H9 (cell line): Measurements from ENCODE around the gene CDKL4. TPM values are rescaled to one million over a fixed set of nuclear protein-coding genes. Genes with fewer than 3 reads are reported as not detected.

Experiments used
- DNase-seq: peaks from one replicate; pipeline ENCODE4 v3.0.0-alpha.2; 2017
- H2AFZ ChIP-seq: one replicate; pipeline ENCODE4 v1.6.1; 2013; ENCODE audit warnings: mild to moderate bottlenecking, low read length, control low read depth, moderate library complexity
- H2AK5ac ChIP-seq: 2 replicates; pipeline ENCODE4 v1.6.1; 2013; ENCODE audit warnings: low read length, control low read depth, mixed read lengths; ENCODE audit not compliant: insufficient read length
- H2BK120ac ChIP-seq: one replicate; pipeline ENCODE4 v1.6.1; 2013; ENCODE audit warnings: low read depth, mild to moderate bottlenecking, low read length, control low read depth, inconsistent platforms; ENCODE audit not compliant: poor library complexity, severe bottlenecking
- H2BK12ac ChIP-seq: 2 replicates; pipeline ENCODE4 v1.6.1; 2013; ENCODE audit warnings: low read length, control low read depth, mixed read lengths, low read depth; ENCODE audit not compliant: insufficient read length
- H2BK15ac ChIP-seq: 2 replicates; pipeline ENCODE4 v1.6.1; 2013; ENCODE audit warnings: low read depth, low read length, control low read depth
- H2BK20ac ChIP-seq: one replicate; pipeline ENCODE4 v1.6.1; 2013; ENCODE audit warnings: low read depth, mild to moderate bottlenecking, low read length, control low read depth, inconsistent platforms; ENCODE audit not compliant: poor library complexity, severe bottlenecking
- H2BK5ac ChIP-seq: 2 replicates; pipeline ENCODE4 v1.6.1; 2013; ENCODE audit warnings: low read length, control low read depth, mixed read lengths; ENCODE audit not compliant: insufficient read length
- H3K14ac ChIP-seq: 2 replicates; pipeline ENCODE4 v1.6.1; 2013; ENCODE audit warnings: low read length, control low read depth; ENCODE audit not compliant: insufficient read depth
- H3K18ac ChIP-seq: 2 replicates; pipeline ENCODE4 v1.6.1; 2013; ENCODE audit warnings: low read depth, mild to moderate bottlenecking, mixed read lengths, low read length, control low read depth; ENCODE audit not compliant: insufficient read length
- H3K23ac ChIP-seq: 2 replicates; pipeline ENCODE4 v1.6.1; 2013; ENCODE audit warnings: low read length, control low read depth, mixed read lengths, low read depth; ENCODE audit not compliant: insufficient read length
- H3K23me2 ChIP-seq: 2 replicates; pipeline ENCODE4 v1.6.1; 2013; ENCODE audit warnings: low read depth, mild to moderate bottlenecking, mixed read lengths, low read length, control low read depth; ENCODE audit not compliant: insufficient read length, poor library complexity, severe bottlenecking
- H3K27ac ChIP-seq: 2 replicates; pipeline ENCODE4 v1.5.1; 2013; ENCODE audit warnings: low read length, control low read depth, mixed read lengths, low read depth; ENCODE audit not compliant: insufficient read length
- H3K27me3 ChIP-seq: 2 replicates; pipeline ENCODE4 v1.6.1; 2013; ENCODE audit warnings: low read length, control low read depth, inconsistent platforms; ENCODE audit not compliant: insufficient read depth
- H3K4ac ChIP-seq: 2 replicates; pipeline ENCODE4 v1.6.1; 2013; ENCODE audit warnings: low read depth, mild to moderate bottlenecking, control low read depth, inconsistent platforms, low read length, moderate library complexity
- H3K4me1 ChIP-seq: 2 replicates; pipeline ENCODE4 v1.6.1; 2013; ENCODE audit warnings: low read length, control low read depth, inconsistent platforms; ENCODE audit not compliant: insufficient read depth
- H3K4me2 ChIP-seq: 2 replicates; pipeline ENCODE4 v1.6.1; 2013; ENCODE audit warnings: low read length, control low read depth, mixed read lengths; ENCODE audit not compliant: insufficient read length, insufficient read depth
- H3K56ac ChIP-seq: 2 replicates; pipeline ENCODE4 v1.6.1; 2013; ENCODE audit warnings: low read depth, mild to moderate bottlenecking, mixed read lengths, low read length, control low read depth; ENCODE audit not compliant: insufficient read length
- H3K79me1 ChIP-seq: 2 replicates; pipeline ENCODE4 v1.6.1; 2013; ENCODE audit warnings: low read depth, mild to moderate bottlenecking, moderate library complexity, low read length, control low read depth, inconsistent platforms; ENCODE audit not compliant: insufficient read depth, poor library complexity, severe bottlenecking
- H3K79me2 ChIP-seq: 2 replicates; pipeline ENCODE4 v1.6.1; 2013; ENCODE audit warnings: low read length, control low read depth, inconsistent platforms; ENCODE audit not compliant: insufficient read depth
- H3K9ac ChIP-seq: 2 replicates; pipeline ENCODE4 v1.6.1; 2013; ENCODE audit warnings: low read length, control low read depth, mixed read lengths; ENCODE audit not compliant: insufficient read length; ENCODE audit errors: extremely low read depth
- H3K9me3 ChIP-seq: one replicate; pipeline ENCODE4 v1.6.1; 2013; ENCODE audit warnings: low read depth, low read length, inconsistent platforms; ENCODE audit not compliant: control insufficient read depth
- H3T11ph ChIP-seq: one replicate; pipeline ENCODE4 v1.6.1; 2013; ENCODE audit warnings: mild to moderate bottlenecking, low read length, control low read depth, inconsistent platforms
- H4K20me1 ChIP-seq: one replicate; pipeline ENCODE4 v1.6.1; 2013; ENCODE audit not compliant: control insufficient read depth, insufficient read length, insufficient read depth
- H4K5ac ChIP-seq: 2 replicates; pipeline ENCODE4 v1.6.1; 2013; ENCODE audit warnings: low read depth, mild to moderate bottlenecking, mixed read lengths, low read length, control low read depth; ENCODE audit not compliant: insufficient read length
- H4K8ac ChIP-seq: replicated peaks from 2 replicates; pipeline ENCODE4 v1.6.1; 2013; ENCODE audit warnings: low read length, control low read depth, mixed read lengths, low read depth; ENCODE audit not compliant: insufficient read length
- H4K91ac ChIP-seq: 2 replicates; pipeline ENCODE4 v1.6.1; 2013; ENCODE audit warnings: low read depth, mild to moderate bottlenecking, moderate library complexity, mixed read lengths, low read length, control low read depth; ENCODE audit not compliant: insufficient read length
- H3K27ac Mint-ChIP-seq, 3 experiments: 2 replicates in 2 of 3; 3 replicates in 1 of 3; pipeline ENCODE4 v1.8.0; 2020 to 2021; ENCODE audit warnings: mixed read lengths in 3 of 3, mild to moderate bottlenecking in 1 of 3, moderate library complexity in 1 of 3
- H3K27me3 Mint-ChIP-seq: 2 replicates; pipeline ENCODE4 v1.8.0; 2021; ENCODE audit warnings: low read depth, mild to moderate bottlenecking, moderate library complexity, mixed read lengths
- H3K36me3 Mint-ChIP-seq, 3 experiments: 2 replicates in 2 of 3; 3 replicates in 1 of 3; pipeline ENCODE4 v1.8.0; 2020 to 2021; ENCODE audit warnings: low read depth in 3 of 3, mixed read lengths in 3 of 3; ENCODE audit not compliant: insufficient read depth in 1 of 3
- H3K4me1 Mint-ChIP-seq, 2 experiments: 2 replicates each; pipeline ENCODE4 v1.8.0; 2020; ENCODE audit warnings: mixed read lengths in 2 of 2
- H3K4me3 Mint-ChIP-seq, 2 experiments: 2 replicates in 1 of 2; 3 replicates in 1 of 2; pipeline ENCODE4 v1.8.0; 2020 to 2021; ENCODE audit warnings: mild to moderate bottlenecking in 2 of 2, mixed read lengths in 2 of 2, moderate library complexity in 1 of 2
- H3K9me3 Mint-ChIP-seq, 2 experiments: 2 replicates in 1 of 2; 3 replicates in 1 of 2; pipeline ENCODE4 v1.8.0; 2020; ENCODE audit warnings: mild to moderate bottlenecking in 2 of 2, mixed read lengths in 2 of 2, moderate library complexity in 1 of 2
- WGBS: extraction: QIAGEN DNeasy Blood & Tissue Kit; methylation state at CpG from one replicate; pipeline ENCODE4 v1.1.7; 2013; ENCODE audit warnings: missing lambda C conversion rate, low lambda C conversion rate, mixed read lengths; ENCODE audit not compliant: insufficient read length; ENCODE audit errors: extremely low coverage; 5-methylcytosine and 5-hydroxymethylcytosine counted together
- total RNA-seq: library from RNA; stranded (reverse); gene quantifications from 2 replicates; pipeline ENCODE4 v1.2.1, GENCODE V29; 2021
- TF ChIP-seq, protein P1 (sequence below): fragments of 200-600 bp; sonication (generic); conservative IDR thresholded peaks from 3 replicates; pipeline ENCODE4 v1.8.0; 2021; ENCODE audit warnings: antibody characterized with exemption, mild to moderate bottlenecking

The CDKL4 gene
- total RNA-seq, 1 experiment from 2014 or later, result not detected

DNA sequence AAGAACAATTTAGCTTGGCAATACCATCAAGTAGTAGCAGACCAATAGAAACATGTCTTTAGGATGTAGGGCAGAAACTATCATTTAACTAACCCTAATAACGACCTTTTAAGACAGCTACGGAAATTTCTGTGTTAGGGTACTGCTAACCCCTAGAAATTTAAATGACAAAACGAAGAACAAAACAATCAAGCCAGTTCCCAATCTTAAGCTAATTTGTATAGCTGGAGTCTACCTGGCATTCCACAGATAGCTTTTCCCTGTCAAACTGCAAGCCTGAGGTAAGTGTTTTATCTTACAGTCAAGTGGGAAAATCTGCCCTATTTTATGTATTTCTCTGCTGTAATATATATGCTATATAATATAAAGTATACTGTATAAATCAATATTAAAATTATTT, 37.6 kb upstream of the CDKL4 start:
- no peak for DNase-seq
- H2BK20ac ChIP-seq, result no peak overlapping the region
- no peaks in the 10 kb centered on the region for H3K27me3 ChIP-seq

More for the DNA sequence above, 37.6 kb upstream of the CDKL4 start:
- WGBS, result no CpG with 5 or more reads among the region's 3 CpGs
- H4K5ac ChIP-seq, result no peak overlapping the region
- H3K9ac ChIP-seq, result no peak overlapping the region
- H2AFZ ChIP-seq, result no peak overlapping the region
- no peak overlapping the region for H3K27ac ChIP-seq
- no peak overlapping the region for H3K14ac ChIP-seq
- no peak overlapping the region for H4K91ac ChIP-seq
- no peaks in the 10 kb centered on the region for H3K9me3 ChIP-seq
- no peaks in the 10 kb centered on the region for H4K20me1 ChIP-seq
- TF ChIP-seq, protein P1, sequence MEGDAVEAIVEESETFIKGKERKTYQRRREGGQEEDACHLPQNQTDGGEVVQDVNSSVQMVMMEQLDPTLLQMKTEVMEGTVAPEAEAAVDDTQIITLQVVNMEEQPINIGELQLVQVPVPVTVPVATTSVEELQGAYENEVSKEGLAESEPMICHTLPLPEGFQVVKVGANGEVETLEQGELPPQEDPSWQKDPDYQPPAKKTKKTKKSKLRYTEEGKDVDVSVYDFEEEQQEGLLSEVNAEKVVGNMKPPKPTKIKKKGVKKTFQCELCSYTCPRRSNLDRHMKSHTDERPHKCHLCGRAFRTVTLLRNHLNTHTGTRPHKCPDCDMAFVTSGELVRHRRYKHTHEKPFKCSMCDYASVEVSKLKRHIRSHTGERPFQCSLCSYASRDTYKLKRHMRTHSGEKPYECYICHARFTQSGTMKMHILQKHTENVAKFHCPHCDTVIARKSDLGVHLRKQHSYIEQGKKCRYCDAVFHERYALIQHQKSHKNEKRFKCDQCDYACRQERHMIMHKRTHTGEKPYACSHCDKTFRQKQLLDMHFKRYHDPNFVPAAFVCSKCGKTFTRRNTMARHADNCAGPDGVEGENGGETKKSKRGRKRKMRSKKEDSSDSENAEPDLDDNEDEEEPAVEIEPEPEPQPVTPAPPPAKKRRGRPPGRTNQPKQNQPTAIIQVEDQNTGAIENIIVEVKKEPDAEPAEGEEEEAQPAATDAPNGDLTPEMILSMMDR, result no peak
- H3K18ac ChIP-seq, result no peak overlapping the region
- H3K9me3 Mint-ChIP-seq, result no peaks in the 10 kb centered on the region
- H3K23ac ChIP-seq, result no peak overlapping the region
- H3K4ac ChIP-seq, result no peak overlapping the region
- no peaks in the 10 kb centered on the region for H3K79me1 ChIP-seq
- no peaks in the 10 kb centered on the region; the same call in 1 of the 2 replicates for H3K27me3 Mint-ChIP-seq
- H3K36me3 Mint-ChIP-seq, result peaks cover 19 to 37% (median 29%) of the 10 kb centered on the region in 3 experiments
- H2AK5ac ChIP-seq, result no peak overlapping the region
- H4K8ac ChIP-seq, result no peak overlapping the region
- no peak overlapping the region for H3K4me3 Mint-ChIP-seq
- no peak overlapping the region for H3K56ac ChIP-seq
- H3T11ph ChIP-seq, result no peak overlapping the region
- no peaks in the 10 kb centered on the region for H3K79me2 ChIP-seq
- H3K4me1 ChIP-seq, result no peaks in the 10 kb centered on the region
- peaks cover 8 to 12% of the 10 kb centered on the region in 2 experiments for H3K4me1 Mint-ChIP-seq
- no peak overlapping the region for H2BK15ac ChIP-seq
- H2BK12ac ChIP-seq, result no peak overlapping the region
- no peak overlapping the region for H3K4me2 ChIP-seq
- H2BK5ac ChIP-seq, result no peak overlapping the region
- no peak overlapping the region for H2BK120ac ChIP-seq
- H3K23me2 ChIP-seq, result no peaks in the 10 kb centered on the region
- no peak overlapping the region for H3K27ac Mint-ChIP-seq
